Measurements from ENCODE around the gene PCSK7. TPM values are rescaled to one million over a fixed set of nuclear protein-coding genes. Genes with fewer than 3 reads are reported as not detected.

Gene PCSK7
- total and polyA plus RNA-seq, 11 donors = 16.9 to 43.4 (median 26.2) TPM

- no peak for ATAC-seq
- TF ChIP-seq CTCF (IDR thresholded peaks at IDR 0.05) (no peak), POLR2A (IDR thresholded peaks at IDR 0.05) (no peak)
- Histone ChIP-seq H3K27me3 (no peaks in the 10 kb centered on the region), H3K9me3 (no peaks in the 10 kb centered on the region), H3K4me1 (peaks cover 0 to 58% (median 47%) of the 10 kb centered on the region in 12 donors), H3K27ac (peak overlapping the region in 1 of 12 donors; percentile 12), H3K36me3 (peaks cover 0 to 8% (median 2%) of the 10 kb centered on the region in 9 donors), H3K4me3 (no peak overlapping the region)
- 63 to 90% (median 77%) methylated on average over 1 of the region's 1 CpG for WGBS, 4 donors
- intact Hi-C loops (cut with DNase I) = loop anchor here in 3 of 10 donors (5.0 kb wide), 2 partner anchors 34 to 46 kb away; partner anchors contain the start of gene PAFAH1B2 (in 2 of the 3)
- no peak for DNase-seq
Measured at GRCh38 chr11:117176186-117176585, 55.7 kb downstream of the PCSK7 start.

GRCh38 chr11:117175781-117176180, 56.1 kb downstream of the PCSK7 start:
- Histone ChIP-seq H3K27ac (peak overlapping the region in 1 of 12 donors; percentile 12), H3K4me3 (no peak overlapping the region), H3K9me3 (no peaks in the 10 kb centered on the region), H3K27me3 (no peaks in the 10 kb centered on the region), H3K36me3 (peaks cover 0 to 12% (median 6%) of the 10 kb centered on the region in 9 donors), H3K4me1 (peaks cover 0 to 58% (median 43%) of the 10 kb centered on the region in 12 donors)
- intact Hi-C loops (cut with DNase I) = loop anchor here in 3 of 10 donors (5.0 kb wide), 2 partner anchors 33 to 47 kb away; partner anchors contain the start of gene PAFAH1B2 (in 2 of the 3)
- ATAC-seq = no peak
- no peak for DNase-seq
- TF ChIP-seq CTCF (IDR thresholded peaks at IDR 0.05) = no peak
- TF ChIP-seq POLR2A (IDR thresholded peaks at IDR 0.05) = no peak
- WGBS, 4 donors = 79 to 92% (median 88%) methylated on average over 5 of the region's 5 CpGs

- H3K36me3 ChIP-seq = peaks cover 0 to 19% (median 12%) of the 10 kb centered on the region in 9 donors
- intact Hi-C loops (cut with DNase I) = loop anchor here in 3 of 10 donors (5.0 kb wide), 2 partner anchors 33 to 47 kb away; partner anchors contain the start of gene PAFAH1B2 (in 2 of the 3)
- H3K4me3 ChIP-seq = no peak overlapping the region
- H3K4me1 ChIP-seq = peaks cover 0 to 53% (median 36%) of the 10 kb centered on the region in 12 donors
- H3K9me3 ChIP-seq = no peaks in the 10 kb centered on the region
- TF ChIP-seq POLR2A (IDR thresholded peaks at IDR 0.05) (no peak), CTCF (IDR thresholded peaks at IDR 0.05) (no peak)
- WGBS, 4 donors = 58 to 69% (median 66%) methylated on average over 7 of the region's 7 CpGs
- H3K27me3 ChIP-seq = no peaks in the 10 kb centered on the region
- DNase-seq = no peak
- no peak for ATAC-seq
- peak overlapping the region in 1 of 12 donors; percentile 32 for H3K27ac ChIP-seq
Measured at GRCh38 chr11:117175104-117175503, 56.8 kb downstream of the PCSK7 start.

- peak; percentile 10 to 43 (median 34) for ATAC-seq
- no peaks in the 10 kb centered on the region for H3K27me3 ChIP-seq
- no peak for DNase-seq
- intact Hi-C loops (cut with DNase I) = no loop called here
- peaks cover 0 to 40% (median 34%) of the 10 kb centered on the region in 9 donors for H3K36me3 ChIP-seq
- H3K27ac ChIP-seq = peak overlapping the region in 10 of 12 donors; percentile 11 to 86 (median 48)
- no peak overlapping the region for H3K4me3 ChIP-seq
- TF ChIP-seq CTCF (IDR thresholded peaks at IDR 0.05) (no peak), POLR2A (IDR thresholded peaks at IDR 0.05) (no peak)
- H3K4me1 ChIP-seq = peaks cover 0 to 39% (median 24%) of the 10 kb centered on the region in 12 donors
- H3K9me3 ChIP-seq = no peaks in the 10 kb centered on the region
- WGBS, 4 donors = 56 to 63% (median 60%) methylated on average over 14 of the region's 14 CpGs
Measured at GRCh38 chr11:117172724-117173421, 59.0 kb downstream of the PCSK7 start.
